ENCODE measurements around the gene RABGGTB.
A peak's percentile ranks its signal among the peaks of the same experiment; 100 is the strongest.
"Not testable (repeated sequence)": the region's sequence is repeated elsewhere in the genome, so short reads cannot be mapped to it uniquely, and the experiment has no call there.

The RABGGTB gene

DNA sequence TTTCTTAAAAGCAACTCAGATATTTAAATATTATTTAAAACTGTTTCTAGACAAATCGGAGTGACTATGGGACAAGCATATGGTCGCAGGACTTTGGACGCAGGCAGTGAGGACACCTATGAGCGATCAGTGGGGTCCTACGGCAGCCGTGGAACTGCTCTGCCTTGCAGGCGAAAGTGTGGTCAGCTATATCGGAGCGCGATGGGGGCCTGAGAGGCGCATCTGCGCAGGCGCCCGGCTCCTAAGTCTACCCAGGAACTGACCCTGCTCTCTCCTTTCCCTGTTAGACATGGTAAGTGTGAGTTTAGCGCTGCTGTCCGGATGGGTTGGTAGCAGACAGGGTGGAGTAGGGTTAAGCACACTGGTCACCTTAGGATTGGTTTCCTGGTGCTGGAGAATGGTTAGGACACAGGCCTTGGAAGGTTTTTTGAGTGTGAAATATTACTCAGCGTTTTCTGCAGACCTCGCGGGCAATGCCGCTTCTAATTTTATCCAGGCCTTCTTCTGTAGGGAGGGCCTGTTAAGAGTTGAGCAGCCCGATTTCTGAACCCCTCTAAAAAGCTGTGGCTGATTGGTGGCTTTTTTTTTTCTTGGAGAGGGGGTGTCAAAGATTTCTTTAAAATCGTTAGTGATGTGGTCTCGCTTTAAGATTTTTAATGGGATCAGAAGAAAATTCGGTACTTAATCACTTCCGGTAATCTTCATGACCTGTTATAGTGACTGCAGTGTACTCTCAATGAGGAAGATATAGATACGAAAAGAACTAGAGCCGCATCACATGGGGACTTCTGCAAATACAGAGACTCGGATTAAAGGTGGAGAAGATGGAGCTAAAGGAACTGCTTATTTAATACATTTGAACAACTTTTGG lies at the start of gene RABGGTB:
Gene RABGGTB (plus strand): TSS at position 274 of the 871 bp plus-strand sequence. CDS start 16 bp downstream, at position 290.
- DNase-seq: peak; percentile 99

DNA sequence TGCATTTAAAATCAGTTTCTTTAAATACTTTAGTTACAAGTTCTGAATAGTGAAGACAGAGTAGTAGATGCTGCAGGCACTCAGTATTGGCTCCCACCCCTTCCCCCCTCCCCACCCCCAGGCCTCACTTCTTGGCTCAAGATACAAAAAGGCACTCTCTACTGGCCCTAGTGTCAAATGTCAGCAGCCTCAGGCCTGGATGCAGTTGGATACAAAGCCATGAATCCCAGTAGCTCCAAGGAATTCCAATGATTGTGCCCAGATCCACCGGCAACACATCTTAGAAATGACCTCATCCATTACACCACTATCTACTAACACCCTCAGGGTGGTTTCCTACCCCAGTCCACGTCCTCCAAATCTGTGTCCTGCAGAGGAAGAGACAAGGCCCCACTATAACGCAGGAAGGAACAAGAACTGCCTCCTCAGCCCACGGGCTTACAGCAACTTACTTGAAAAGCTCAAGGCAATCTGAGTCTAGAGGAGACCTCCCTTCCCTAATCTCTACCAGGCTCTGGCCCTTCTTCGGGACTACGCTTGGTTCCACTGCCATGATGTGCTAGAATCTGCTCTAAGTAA lies 43.9 kb upstream of the RABGGTB start:
- DNase-seq: no peak

DNA sequence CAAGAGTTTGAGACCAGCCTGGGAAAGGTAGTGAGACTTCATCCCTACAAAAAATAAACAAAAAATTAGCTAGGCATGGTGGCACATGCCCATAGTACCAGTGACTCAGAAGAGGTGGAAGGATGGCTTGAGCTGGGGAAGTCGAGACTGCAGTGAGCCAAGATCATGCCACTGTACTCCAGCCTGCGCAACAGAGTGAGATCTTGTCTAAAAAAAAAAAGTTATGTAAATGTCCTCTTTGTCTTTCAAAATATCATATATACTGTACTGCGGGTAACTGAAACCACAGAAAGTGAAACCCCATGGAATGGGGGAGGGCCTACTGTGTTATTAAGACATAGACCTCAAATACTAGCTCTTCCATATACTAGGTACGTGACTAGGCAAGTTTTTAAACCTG lies 40.8 kb upstream of the RABGGTB start:
- peak; percentile 73 for DNase-seq

DNA sequence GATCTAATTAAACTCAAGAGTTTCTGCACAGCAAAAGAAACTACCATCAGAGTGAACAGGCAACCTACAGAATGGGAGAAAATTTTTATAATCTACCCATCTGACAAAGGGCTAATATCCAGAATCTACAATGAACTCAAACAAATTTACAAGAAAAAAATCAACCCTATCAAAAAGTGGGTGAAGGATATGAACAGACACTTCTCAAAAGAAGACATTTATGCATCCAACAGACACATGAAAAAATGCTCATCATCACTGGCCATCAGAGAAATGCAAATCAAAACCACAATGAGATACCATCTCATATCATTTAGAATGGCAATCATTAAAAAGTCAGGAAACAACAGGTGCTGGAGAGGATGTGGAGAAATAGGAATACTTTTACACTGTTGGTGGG lies 28.8 kb upstream of the RABGGTB start:
- DNase-seq: not testable (repeated sequence)

DNA sequence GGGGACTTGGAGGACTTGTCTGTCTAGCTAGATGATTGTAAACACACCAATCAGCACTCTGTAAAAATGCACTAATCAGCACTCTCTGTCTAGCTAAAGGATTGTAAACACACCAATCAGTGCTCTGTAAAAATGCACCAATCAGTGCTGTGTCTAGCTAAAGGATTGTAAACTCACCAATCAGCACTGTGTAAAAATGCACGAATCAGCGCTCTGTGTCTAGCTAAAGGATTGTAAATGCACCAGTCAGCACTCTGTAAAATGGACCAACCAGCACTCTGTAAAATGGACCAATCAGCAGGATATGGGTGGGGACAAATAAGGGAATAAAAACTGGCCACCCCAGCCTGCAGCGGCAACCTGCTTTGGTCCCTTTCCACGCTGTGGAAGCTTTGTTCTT lies 27.5 kb upstream of the RABGGTB start:
- not testable (repeated sequence) for DNase-seq

DNA sequence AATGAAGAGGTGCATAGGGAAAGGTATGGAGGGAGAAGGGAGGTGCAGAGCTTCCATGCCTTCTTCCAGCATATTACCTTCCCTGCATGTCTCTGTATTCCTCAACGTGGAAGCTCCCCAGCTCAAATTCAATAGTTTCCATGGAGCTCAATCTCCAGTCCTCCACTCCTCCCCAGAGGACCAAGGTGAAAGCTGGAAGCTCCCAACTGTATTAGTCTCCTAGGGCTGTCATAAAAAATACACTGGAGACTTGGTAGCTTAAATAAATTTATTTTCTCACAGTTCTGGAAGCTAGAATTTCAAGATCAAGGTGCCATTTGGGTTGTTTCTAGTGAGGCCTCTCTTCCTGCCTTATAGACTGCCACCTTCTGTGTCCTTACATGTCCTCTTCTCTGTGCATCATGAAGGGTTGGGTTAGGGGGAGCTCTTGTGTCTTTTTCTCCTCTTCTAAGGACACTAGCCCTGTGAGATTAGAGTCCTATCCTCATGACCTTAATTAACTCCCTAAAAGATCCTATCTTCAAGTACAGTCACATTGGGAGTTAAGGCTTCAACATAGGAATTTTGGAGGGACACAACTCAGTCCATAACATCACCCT lies 21.9 kb upstream of the RABGGTB start:
- peak; percentile 37 for DNase-seq

DNA sequence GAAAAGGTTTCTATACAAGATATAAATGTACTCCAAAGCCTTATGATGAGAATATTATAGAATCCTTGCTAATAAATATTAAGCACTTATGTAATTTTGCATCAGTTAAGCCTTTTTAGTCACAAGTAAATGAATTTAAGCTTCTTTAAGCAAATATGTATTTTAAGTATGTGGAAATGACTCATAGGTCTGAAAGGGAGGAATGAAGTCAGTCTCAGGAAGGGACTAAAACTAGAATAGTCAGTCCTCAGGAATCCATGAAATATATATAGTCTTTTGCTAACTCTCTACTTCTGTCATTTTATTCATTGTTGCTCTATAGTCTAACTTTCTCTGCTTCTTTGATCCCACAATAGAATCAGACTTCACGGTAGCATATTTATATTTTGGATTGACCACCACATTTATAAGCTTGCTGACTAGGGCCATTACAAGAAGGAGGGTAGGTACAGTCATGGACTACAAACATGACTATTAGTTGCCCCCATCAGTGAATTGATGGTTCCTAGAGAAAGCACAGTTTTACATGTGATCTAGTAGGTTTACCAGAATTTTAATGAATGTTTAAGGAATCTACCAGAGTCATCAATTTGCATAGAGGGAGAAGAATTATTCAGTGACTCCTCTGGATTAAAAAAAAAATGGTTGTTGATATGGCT lies 20.2 kb upstream of the RABGGTB start:
- no peak for DNase-seq

DNA sequence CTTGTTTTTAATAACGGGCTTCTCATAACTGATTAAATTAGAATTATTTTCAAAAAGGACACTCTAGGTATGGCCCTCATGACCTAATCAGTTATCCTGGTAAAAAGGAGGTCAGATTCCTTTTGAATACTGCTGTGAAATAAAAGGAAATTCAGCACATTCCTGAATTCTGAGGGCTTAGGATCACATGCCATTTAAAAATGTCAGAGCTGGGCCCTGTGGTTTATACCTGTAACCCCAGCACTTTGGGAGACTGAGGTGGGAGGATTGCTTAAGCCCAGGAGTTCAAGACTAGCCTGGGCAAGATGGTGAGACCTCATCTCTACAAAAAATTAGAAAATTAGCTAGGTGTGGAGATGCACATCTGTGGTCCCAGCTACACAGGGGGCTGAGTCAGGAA lies 18.0 kb upstream of the RABGGTB start:
- DNase-seq: no peak

DNA sequence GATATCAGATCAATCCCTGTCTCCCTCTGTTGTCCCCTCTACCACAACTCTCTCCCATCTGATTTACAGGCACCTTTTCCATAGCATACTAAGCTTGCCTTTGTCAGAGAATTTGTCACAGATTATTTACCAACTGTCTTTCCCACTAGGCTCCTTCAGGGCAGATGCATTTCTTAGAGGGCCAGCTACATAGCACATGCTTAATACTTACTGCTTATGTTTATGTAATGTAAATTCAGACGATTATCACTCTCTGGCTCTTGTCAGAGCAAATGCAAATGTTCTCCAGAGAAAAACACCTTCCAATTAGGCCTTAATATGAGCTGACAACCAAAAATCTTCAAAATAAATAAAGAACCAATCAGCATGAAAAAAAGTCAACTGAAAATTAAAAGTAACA lies 15.3 kb upstream of the RABGGTB start:
- DNase-seq: no peak

DNA sequence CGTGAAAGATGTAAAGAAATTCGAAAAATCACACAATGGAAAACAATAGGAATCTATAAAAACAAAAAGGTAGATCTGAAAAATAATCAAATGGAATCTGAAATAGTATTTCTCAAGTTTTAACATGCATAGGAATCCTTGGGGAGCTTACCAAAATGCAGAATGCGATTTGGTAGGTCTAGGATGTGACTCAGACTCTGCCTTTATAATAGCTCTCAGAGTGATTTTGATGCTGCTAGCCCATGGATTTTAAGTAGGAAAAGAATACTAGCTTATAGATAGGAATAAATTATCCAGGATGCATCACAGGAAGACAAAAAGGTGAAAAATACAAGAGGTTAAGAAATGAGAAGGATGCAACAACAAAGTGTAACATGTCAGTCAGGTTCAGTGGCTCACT lies 14.1 kb upstream of the RABGGTB start:
- DNase-seq: no peak

DNA sequence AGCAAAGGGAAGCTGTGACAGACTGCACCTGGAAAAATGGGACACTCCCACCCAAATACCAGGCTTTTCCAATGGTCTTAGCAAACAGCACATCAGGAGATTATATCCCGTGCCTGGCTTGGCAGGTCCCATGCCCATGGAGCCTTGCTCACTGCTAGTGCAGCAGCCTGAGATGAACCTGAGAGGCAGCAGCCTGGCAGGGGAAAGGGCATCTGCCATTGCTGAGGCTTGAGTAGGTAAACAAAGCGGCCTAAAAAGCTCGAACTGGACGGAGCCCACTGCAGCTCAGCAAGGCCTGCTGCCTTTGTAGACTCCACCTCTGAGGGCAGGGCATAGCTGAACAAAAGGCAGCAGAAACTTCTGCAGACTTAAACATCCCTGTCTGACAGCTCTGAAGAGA lies 8.2 kb upstream of the RABGGTB start:
- not testable (repeated sequence) for DNase-seq

DNA sequence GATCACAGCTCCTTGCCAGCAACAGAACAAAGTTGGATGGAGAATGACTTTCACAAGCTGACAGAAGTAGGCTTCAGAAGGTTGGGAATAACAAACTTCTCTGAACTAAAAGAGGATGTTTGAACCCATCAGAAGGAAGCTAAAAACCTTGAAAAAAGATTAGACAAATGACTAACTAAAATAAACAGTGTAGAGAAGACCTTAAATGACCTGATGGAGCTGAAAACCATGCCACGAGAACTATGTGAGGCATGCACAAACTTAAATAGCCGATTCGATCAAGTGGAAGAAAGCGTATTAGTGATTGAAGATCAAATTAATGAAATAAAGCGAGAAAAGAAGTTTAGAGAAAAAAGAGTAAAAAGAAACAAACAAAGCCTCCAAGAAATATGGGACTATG lies 7.4 kb upstream of the RABGGTB start:
- not testable (repeated sequence) for DNase-seq

DNA sequence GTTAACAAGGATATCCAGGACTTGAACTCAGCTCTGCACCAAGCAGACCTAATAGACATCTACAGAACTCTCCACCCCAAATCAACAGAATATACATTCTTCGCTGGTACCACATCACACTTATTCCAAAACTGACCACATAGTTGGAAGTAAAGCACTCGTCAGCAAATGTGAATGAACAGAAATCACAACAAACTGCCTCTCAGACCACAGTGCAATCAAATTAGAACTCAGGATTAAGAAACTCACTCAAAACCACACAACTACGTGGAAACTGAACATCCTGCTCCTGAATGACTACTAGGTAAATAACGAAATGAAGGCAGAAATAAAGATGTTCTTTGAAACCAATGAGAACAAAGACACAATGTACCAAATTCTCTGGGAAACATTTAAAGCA lies 5.9 kb upstream of the RABGGTB start:
- not testable (repeated sequence) for DNase-seq

DNA sequence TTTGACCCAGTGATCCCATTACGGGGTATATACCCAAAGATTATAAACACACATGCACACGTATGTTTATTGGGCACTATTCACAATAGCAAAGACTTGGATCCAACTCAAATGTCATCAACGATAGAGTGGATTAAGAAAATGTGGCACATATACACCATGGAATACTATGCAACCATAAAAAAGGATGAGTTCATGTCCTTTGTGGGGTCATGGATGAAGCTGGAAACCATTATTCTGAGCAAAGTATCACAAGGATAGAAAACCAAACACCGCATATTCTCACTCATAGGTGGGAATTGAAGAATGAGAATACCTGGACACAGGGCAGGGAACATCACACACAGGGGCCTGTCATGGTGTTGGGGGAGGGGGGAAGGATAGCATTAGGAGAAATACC lies 2.1 kb upstream of the RABGGTB start:
- DNase-seq: not testable (repeated sequence)

DNA sequence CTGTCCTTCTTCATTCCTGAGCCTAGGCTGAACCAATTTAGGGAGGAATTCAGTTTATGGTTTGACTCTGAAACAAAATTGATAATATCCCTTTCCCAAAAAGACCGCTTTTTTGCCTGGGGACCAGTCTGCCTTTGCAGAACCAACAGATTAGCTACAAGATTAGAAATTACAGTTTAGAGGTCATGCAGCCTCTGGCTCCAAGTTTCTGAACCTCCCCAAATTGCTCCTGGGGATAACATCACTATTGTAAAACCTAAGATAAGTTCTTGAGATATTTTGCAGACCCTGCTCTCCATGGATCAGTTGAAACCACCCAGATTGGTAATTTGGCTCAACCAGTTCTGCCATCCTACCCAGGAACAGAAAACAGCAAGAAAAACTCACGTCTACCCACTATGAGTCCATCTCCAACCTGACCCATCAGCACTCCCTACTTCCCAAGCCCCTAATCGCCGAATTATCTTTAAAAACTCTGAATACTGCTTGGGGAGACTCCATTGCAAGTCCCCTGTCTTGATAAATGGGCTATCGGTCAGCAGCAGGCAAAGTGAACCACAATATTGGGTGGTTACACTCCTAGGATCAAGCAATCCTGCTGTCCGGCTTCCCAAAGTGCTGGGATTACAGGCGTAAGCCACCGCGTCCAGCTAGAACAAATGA lies 605 bp upstream of the RABGGTB start:
- DNase-seq: no peak

DNA sequence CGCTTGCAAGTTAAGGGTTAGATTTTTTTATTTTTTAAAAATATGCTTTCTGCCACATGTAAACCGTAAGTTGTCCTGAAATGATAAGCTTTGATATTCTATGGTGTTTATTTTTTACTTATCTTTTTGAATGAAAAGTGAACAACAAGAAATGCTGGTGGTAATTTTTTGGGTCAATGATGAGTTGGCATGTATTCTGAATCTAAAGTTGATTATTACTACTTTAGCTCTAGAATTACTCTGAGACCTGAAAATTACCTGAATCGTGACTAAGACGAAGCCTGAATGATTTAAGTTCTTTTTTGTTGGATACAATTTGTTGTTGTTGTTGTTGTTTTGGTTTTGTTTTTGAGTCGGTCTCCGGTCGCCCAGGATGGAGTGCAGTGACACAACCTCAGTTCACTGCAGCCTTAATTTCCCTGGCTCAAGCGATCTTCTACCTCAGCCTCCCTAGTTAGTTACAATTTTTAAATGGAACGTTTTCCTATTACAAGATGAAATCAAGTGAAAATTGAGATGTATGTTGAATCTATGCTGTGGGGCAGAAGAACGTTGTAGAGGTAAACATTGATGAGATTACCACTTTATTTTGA lies 941 bp downstream of the RABGGTB start:
- DNase-seq: no peak

DNA sequence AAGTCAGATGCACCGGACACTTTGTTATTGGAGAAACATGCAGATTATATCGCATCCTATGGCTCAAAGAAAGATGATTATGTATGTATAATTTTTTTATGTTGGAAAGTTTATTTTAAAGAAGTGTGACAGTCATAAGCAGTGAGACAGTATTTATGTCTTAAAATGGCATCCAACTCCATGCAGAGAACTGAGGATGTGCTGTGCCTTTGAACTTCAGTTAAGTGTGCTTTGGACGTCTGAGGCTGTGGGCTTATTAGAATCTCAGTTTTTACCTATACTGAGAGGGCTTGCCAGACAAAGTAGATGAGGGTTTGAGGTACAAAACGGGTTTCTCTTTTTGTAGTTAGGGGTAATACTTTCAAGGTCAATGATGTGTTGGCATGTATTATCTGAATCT lies 1.5 kb downstream of the RABGGTB start:
- DNase-seq: peak; percentile 33

DNA sequence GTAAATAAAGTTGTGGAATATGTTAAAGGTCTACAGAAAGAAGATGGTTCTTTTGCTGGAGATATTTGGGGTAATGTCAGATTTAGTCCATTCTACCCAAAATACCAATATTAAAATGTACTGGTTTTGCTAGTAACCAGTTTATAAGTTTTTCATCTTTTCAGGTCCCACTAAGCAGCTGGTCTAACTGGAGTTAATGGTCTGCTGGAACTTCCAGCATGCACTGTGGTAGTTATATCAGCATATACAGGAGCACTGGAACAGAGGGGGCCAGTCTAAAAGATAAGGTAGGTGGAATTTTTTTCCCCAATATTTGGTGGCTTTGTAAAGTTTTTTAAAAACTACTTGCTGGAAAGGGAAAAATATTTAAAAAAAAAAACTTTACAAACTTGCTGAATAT lies 3.9 kb downstream of the RABGGTB start:
- peak; percentile 51 for DNase-seq

DNA sequence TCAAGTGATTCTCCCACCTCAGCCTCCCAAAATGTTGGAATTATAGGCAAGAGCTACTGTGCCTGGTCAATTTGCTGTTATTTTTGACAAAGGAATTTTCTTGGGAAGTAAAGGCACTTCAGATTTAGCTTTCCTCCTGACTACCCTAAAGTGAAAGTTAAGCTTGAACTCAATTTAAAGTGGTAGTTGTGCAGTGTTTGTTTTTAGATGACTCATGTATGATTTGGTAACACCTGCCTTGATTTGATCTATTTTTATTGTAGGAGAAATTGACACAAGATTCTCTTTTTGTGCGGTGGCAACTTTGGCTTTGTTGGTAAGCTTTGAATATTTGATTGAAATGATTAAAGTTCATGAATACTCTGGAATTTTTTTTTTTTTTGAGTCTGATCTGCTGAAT lies 5.0 kb downstream of the RABGGTB start:
- DNase-seq: peak; percentile 24

DNA sequence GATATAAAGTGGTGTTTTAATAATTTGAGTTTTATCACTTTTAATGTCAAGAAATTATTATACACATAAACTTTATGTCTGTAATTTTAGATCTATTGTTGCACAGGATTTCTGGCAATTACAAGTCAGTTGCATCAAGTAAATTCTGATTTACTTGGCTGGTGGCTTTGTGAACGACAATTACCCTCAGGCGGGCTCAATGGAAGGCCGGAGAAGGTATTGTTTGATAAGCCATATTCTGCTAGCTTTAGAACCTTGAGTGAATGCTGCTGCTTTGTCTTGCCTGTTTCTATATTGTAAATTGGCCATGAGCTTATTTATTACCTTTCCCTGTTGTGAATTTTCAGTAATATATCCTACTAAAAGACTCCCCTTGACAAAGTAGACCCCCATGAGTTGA lies 6.0 kb downstream of the RABGGTB start:
- peak; percentile 10 for DNase-seq

DNA sequence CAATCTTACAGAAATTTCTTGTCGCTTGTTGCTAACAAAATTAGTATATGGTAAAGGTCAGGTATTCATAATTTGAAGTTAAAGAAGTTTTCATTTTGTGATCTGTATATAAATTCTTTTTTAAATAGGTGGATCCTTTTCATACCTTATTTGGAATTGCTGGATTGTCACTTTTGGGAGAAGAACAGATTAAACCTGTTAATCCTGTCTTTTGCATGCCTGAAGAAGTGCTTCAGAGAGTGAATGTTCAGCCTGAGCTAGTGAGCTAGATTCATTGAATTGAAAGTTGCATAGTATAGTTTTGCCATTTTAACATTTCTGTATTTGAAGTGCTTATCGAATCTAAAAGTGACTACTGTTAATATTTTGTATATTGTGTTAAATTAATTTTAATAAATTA lies 8.3 kb downstream of the RABGGTB start:
- peak; percentile 15 for DNase-seq

DNA sequence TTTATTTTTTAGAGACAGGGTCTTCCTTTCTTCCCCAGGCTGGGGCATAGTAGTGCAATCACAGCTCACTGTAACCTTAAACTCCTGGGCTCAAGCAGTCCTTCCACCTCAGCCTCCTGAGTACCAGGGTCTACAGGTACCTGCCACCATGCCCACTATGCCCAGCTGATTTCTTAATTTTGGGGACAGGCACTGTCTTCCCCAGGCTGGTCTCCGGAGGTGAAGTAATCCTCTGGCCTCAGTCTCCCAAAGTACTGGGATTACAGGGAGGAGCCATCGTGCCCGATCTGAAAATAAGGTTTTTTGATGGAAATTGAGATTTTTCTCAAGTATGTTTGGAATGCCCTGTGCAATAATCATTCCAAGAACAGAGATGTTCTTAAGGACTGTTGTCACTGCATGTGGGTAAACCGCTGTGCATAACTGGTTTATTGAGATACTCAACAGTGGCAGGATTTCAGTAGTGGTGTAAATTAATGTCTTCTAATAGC lies 9.7 kb downstream of the RABGGTB start:
- peak; percentile 41 for DNase-seq
